RKO (cell line): ENCODE measurements around the gene CLIC4.
"Not testable (repeated sequence)": the region's sequence is repeated elsewhere in the genome, so short reads cannot be mapped to it uniquely, and the experiment has no call there.

Experiments used
- DNase-seq: peaks from one replicate; pipeline ENCODE4 v3.0.0-alpha.2; 2016; ENCODE audit warnings: low spot score

CLIC4 gene

DNA sequence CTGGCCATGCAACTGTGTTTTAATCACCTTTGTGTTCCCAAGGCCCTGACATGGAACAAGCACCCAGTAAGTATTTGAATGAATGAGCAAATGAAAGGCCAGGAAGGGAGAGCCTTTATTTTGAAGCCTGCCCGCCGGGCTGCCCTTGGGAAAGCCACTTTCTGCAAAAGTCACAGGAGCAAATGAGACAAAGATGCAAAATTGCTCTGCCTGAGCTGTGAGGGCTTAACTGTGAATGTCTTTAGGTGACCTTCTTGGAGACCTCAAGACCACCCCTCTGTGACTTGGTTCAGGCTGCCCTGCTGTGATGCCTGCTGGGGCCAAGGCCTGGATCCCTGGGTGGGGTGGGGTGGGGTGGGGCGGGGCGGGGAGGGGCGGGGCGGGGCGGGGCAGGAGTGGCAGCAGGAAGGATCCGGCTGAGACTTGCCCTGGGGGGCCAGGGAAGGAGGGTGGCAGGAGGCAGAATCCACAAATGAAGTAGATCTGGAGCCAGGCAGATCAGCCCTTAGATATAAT is 130.8 kb downstream of the CLIC4 start:
- DNase-seq, result no peak

GRCh38 chr1:24878045-24878444 is 132.8 kb downstream of the CLIC4 start:
- no peak for DNase-seq

GRCh38 chr1:24878775-24879742 is 133.8 kb downstream of the CLIC4 start:
- DNase-seq, result peak; percentile 18

DNA sequence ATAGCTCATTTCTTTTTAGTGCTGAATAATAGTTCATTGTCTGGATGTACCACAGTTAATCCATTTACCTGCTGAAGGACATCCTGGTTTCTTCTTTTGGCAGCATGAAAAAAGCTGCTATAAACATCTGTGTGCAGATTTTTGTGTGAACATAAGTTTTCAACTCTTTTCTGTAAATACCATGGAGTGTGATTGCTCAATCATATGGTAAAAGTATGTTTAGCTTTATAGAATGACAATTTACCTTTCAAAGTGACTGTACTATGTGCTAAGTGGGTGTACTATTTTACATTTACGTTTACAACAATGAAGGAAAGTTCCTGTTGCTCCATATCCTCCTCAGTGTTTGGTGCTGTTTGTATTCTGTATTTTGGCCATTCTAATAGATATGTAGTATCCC is 135.8 kb downstream of the CLIC4 start:
- no peak for DNase-seq

DNA sequence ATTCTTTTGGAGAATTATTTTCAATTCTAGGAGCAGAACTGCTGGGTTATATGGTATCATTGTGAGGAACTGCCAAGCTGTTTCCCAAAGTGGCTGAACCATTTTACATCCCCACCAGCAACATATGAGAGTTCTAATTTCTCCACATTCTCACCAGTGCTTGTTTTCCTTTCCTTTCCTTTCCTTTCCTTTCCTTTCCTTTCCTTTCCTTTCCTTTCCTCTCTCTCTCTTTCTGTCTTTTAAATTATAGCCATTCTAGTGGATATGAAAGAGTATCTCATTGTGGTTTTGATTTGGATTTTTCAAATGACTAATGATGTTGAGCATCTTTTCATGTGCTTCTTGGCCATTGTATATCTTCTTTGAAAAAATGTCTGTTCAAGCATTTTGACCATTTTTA is 139.5 kb downstream of the CLIC4 start:
- DNase-seq, result no peak

- no peak for DNase-seq
Measured at GRCh38 chr1:24886241-24886640, 141.0 kb downstream of the CLIC4 start.

DNA sequence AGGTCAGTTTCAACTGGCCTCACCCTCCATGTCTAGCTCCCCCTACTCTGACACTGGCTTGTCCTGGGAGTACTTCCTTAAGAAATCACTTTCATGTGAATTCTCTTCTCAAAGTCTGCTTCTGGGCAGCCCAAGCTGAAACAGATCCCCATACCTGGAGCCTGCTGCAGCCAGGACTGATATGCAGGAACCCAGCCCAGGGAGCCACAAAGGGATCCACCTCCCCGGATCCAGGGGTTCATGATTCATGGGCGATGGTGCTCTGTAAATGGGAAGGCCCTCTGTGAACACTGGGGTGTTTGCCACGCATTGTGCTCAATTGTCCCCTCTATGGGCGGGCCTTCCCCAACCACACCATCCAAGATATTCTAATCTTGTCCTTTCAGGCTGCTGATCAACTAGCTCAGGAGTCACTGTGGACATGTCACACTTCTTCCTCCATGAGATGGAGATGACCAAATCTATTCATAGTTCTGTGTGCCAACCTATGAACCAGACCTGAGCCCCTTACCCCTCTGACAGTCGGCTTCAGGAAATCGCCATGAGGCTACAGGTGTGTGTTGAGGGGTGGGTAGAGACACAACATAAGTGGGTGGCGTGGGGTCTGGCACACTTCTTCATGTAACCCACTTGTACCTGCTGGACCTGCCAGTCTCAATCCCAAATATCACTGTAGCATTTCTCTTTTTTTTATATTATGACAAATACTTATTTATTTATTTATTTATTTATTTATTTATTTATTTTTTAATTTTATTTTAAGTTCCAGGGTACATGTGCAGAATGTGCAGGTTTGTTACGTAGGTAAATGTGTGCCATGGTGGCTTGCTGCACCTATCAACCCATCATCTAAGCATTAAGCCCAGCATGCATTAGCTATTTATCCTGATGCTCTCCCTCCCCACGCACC is 143.1 kb downstream of the CLIC4 start:
- no peak for DNase-seq

DNA sequence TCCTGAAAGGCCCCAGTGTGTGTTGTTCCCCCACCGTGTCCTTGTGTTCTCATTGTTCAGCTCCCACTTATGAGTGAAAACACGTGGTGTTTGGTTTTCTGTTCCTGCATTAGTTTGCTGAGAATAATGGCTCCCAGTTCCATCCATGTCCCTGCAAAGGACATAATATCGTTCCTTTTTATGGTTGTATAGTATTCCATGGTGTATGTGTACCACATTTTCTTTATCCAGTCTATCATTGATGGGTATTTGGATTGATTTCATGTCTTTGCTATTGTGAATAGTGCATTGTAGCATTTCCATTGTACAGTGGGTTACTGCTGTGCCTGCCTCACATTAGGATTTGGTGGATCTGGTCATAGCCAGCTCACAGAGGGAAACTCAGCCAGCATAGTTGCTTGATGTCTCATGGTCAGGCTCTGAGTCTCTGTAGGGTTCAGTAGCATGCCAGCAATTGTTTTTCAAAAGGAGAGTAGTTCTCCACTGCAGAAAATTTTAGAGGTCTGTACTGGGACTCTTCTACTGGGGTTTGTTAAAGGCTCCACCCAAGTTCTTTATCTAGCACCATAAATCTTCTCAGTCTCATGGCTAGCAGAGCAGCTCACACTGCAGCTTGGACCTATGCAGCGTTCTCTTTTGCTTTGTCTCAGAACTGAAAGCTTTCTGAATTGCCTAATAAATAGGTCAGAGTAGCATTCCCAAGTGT is 143.9 kb downstream of the CLIC4 start:
- DNase-seq, result peak; percentile 34

- DNase-seq, result no peak
Measured at GRCh38 chr1:24890887-24891286, 145.6 kb downstream of the CLIC4 start.

GRCh38 chr1:24891367-24891766 is 146.1 kb downstream of the CLIC4 start:
- not testable (repeated sequence) for DNase-seq

DNA sequence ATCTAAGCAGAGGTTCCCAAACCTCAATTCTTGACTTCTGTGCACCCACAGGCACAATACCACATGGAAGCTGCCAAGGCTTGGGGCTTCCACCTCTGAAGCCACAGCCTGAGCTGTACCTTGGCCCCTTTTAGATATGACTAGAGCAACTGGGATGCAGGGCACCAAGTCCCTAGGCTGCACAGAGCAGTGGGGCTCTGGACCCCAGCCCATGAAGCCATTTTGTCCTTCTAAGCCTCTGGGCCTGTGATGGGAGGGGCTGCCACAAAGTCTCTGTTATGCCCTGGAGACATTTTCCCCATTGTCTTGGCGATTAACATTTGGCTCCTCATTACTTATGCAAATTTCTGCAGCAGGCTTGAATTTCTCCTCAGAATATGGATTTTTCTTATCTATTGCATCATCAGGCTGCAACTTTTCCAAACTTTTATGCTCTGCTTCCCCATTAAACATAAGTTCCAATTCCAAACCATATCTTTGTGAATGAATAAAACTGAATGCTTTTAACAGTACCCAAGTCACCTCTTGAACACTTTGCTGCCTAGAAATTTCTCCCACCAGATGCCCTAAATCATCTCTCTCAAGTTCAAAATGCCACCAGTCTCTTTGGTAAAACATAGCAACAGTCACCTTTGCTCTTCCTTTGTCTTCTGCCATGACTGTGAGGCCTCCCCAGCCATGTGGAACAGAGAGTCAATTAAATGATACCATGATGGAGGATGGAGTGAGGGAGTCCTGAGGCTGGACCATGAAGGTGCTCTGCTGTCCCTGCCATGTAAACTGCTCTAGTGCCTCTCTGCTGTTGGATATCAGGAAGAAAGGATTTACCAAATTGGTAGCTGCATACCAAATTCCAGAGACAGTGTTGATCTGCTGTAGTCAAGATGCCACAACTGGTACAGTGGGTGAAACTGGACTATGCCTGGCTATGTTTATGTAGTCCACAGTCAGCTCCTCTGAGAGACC is 147.2 kb downstream of the CLIC4 start:
- no peak for DNase-seq

DNA sequence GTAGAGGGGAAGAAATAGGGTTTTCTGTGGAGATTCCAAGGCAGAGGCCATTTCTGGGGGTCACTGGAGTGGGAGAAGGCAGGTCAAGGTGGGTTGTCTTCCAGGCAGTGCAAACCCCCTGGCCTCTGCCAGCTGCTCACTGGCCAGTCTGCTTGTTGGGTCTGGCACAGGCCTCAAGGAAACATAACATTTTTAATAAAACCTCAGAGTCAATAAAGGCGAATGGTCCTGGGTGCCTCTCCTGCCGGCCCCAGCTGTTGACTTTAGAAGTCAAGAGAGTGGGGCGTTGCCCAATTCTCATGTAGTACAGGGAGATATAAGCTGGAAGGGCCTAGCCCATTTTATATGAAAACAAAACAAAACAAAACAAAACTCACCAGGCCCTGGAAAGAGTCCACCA is 148.2 kb downstream of the CLIC4 start:
- no peak for DNase-seq
